HepG2 (cell line): ENCODE measurements around the gene L3MBTL1. TPM values are rescaled to one million over a fixed set of nuclear protein-coding genes. Genes with fewer than 3 reads are reported as not detected.

ENCODE experiments used
- AKAP8 ChIP-seq: sonication (generic); formaldehyde crosslinking; IDR thresholded peaks from 2 replicates; pipeline ENCODE4 v1.5.1; 2020; ENCODE audit warnings: mild to moderate bottlenecking, missing genetic modification reagents
- ATF4 ChIP-seq, 2 experiments: fragments of 450-650 bp in 1 of 2; sonication (generic) in 1 of 2; formaldehyde crosslinking; IDR thresholded peaks; 2 replicates each; pipeline versions ENCODE4 v1.5.0 to v1.8.0; 2020 to 2022; ENCODE audit warnings: mild to moderate bottlenecking in 1 of 2, missing genetic modification reagents in 1 of 2
- CBFB ChIP-seq: sonication (generic); formaldehyde crosslinking; IDR thresholded peaks from 2 replicates; pipeline ENCODE4 v1.4.0; 2020; ENCODE audit warnings: missing genetic modification reagents
- CEBPB ChIP-seq: IDR thresholded peaks from 2 replicates; pipeline ENCODE4 v1.6.1; 2011; ENCODE audit warnings: low read depth, low read length, improper control_type of control experiment, borderline replicate concordance
- HNF1A ChIP-seq, 2 experiments: sonication (generic) in 1 of 2; formaldehyde crosslinking in 1 of 2; IDR thresholded peaks; 2 replicates each; pipeline versions ENCODE4 v1.4.0 to v1.6.1; 2016 to 2020; ENCODE audit warnings: borderline replicate concordance in 1 of 2, low read depth in 1 of 2, mild to moderate bottlenecking in 1 of 2, missing genetic modification reagents in 1 of 2
- HNRNPUL1 ChIP-seq: fragments of 200-400 bp; formaldehyde crosslinking; IDR thresholded peaks from 2 replicates; pipeline ENCODE4 v1.6.1; 2017; ENCODE audit warnings: low read depth, mild to moderate bottlenecking, low read length, moderate library complexity
- HOMEZ ChIP-seq: IDR thresholded peaks from 2 replicates; pipeline ENCODE4 v1.6.1; 2016; ENCODE audit warnings: low read depth
- MAF1 ChIP-seq: sonication (generic); formaldehyde crosslinking; IDR thresholded peaks from 2 replicates; pipeline ENCODE4 v1.5.0; 2020; ENCODE audit warnings: missing genetic modification reagents, borderline replicate concordance
- MEIS2 ChIP-seq: sonication (generic); formaldehyde crosslinking; IDR thresholded peaks from 2 replicates; pipeline ENCODE4 v1.9.0; 2021; ENCODE audit warnings: mild to moderate bottlenecking, missing genetic modification reagents
- NCOR1 ChIP-seq: fragments of 200-600 bp; sonication (generic); IDR thresholded peaks from 2 replicates; pipeline ENCODE4 v1.7.0; 2017; ENCODE audit warnings: antibody characterized with exemption, low read length, borderline replicate concordance
- SETDB1 ChIP-seq: sonication (generic); formaldehyde crosslinking; IDR thresholded peaks from 2 replicates; pipeline ENCODE4 v1.5.1; 2020; ENCODE audit warnings: missing genetic modification reagents, mild to moderate bottlenecking, borderline replicate concordance
- SP140L ChIP-seq: sonication (generic); formaldehyde crosslinking; IDR thresholded peaks from 2 replicates; pipeline ENCODE4 v1.4.0; 2020; ENCODE audit warnings: missing genetic modification reagents, borderline replicate concordance
- U2AF1 ChIP-seq: fragments of 200-400 bp; formaldehyde crosslinking; optimal IDR thresholded peaks from 2 replicates; pipeline ENCODE3; 2017; ENCODE audit warnings: mild to moderate bottlenecking, low read depth, low read length
- ZGPAT ChIP-seq: IDR thresholded peaks from 2 replicates; pipeline ENCODE4 v1.6.1; 2016; ENCODE audit warnings: mild to moderate bottlenecking
- ZNF33B ChIP-seq: sonication (generic); formaldehyde crosslinking; IDR thresholded peaks from 2 replicates; pipeline ENCODE4 v1.5.1; 2020; ENCODE audit warnings: mild to moderate bottlenecking, missing genetic modification reagents
- ZNF570 ChIP-seq: sonication (generic); formaldehyde crosslinking; IDR thresholded peaks from 2 replicates; pipeline ENCODE4 v1.4.0; 2020; ENCODE audit warnings: mild to moderate bottlenecking, missing genetic modification reagents, borderline replicate concordance
- ZNF678 ChIP-seq: sonication (generic); formaldehyde crosslinking; IDR thresholded peaks from 2 replicates; pipeline ENCODE4 v1.4.0; 2020; ENCODE audit warnings: mild to moderate bottlenecking, missing genetic modification reagents
- ZNF740 ChIP-seq: sonication (generic); formaldehyde crosslinking; IDR thresholded peaks from 2 replicates; pipeline ENCODE4 v1.4.0; 2020; ENCODE audit warnings: missing genetic modification reagents
- ZNF850 ChIP-seq: sonication (generic); formaldehyde crosslinking; conservative IDR thresholded peaks from 2 replicates; pipeline ENCODE4 v1.9.0; 2021; ENCODE audit warnings: mild to moderate bottlenecking, missing genetic modification reagents
- ZNF891 ChIP-seq: sonication (generic); formaldehyde crosslinking; IDR thresholded peaks from 2 replicates; pipeline ENCODE4 v1.5.0; 2020; ENCODE audit warnings: mild to moderate bottlenecking, missing genetic modification reagents
- polyA plus RNA-seq, 8 experiments: library from polyadenylated mRNA; depleted of rRNA in 3 of 8; stranded (reverse) in 7 of 8; unstranded in 1 of 8; fragments of >200 nt; fragmentation: Illumina TruSeq in 4 of 8; extraction: Trizol in 4 of 8; gene quantifications; 2 replicates each; pipeline versions ENCODE4 v1.2.1 to v1.2.3, GENCODE V29; 2011 to 2016; ENCODE audit warnings: low read depth in 4 of 8, missing spikeins in 1 of 8, mixed read lengths in 1 of 8; ENCODE audit not compliant: insufficient read depth in 1 of 8
- total RNA-seq, 5 experiments: library from RNA; depleted of rRNA; stranded (reverse); fragments of >200 nt; fragmentation: Illumina TruSeq; extraction: Trizol; gene quantifications; 2 replicates each; pipeline ENCODE4 v1.2.3, GENCODE V29; 2016; ENCODE audit warnings: low read depth in 1 of 5

The L3MBTL1 gene
- total and polyA plus RNA-seq, 2 of the 13 experiments (the other 11 are each of a cell fraction or from before 2014, with no cell fraction given): 9.0 to 17.8 TPM

- no peak for TF ChIP-seq ZNF740
- TF ChIP-seq HNRNPUL1: peak; percentile 98
- TF ChIP-seq SP140L (CRISPR knock-in tag): no peak
- peak; percentile 72; the same call in 1 of the 2 replicates for TF ChIP-seq NCOR1
- no peak for TF ChIP-seq SETDB1 (CRISPR knock-in tag)
- TF ChIP-seq MEIS2 (CRISPR knock-in tag): peak; percentile 98
- TF ChIP-seq HNF1A (IDR thresholded peaks at IDR 0.05; ENCODE audit: low read depth): peak; percentile 99
- TF ChIP-seq HNF1A (CRISPR knock-in tag; IDR thresholded peaks at IDR 0.05; ENCODE audit: borderline replicate concordance): peak; percentile 100
- peak; percentile 69; the same call in 1 of the 2 replicates for TF ChIP-seq HOMEZ (CRISPR knock-in tag)
- no peak for TF ChIP-seq ZNF850 (CRISPR knock-in tag)
- no peak for TF ChIP-seq CEBPB
- no peak for TF ChIP-seq ZNF570 (CRISPR knock-in tag)
- TF ChIP-seq U2AF1: no peak
- TF ChIP-seq ZGPAT: peak; percentile 55
- peak; percentile 18; the same call in 1 of the 2 replicates for TF ChIP-seq CBFB
- TF ChIP-seq AKAP8: no peak; the same call in 1 of the 2 replicates
- peak; percentile 11; the same call in 1 of the 2 replicates for TF ChIP-seq ZNF678 (CRISPR knock-in tag)
- 0 out of 4 replicates have a peak, but pooled peaks of 1 of the 2 experiments have one; percentile 5 for TF ChIP-seq ATF4 (CRISPR knock-in tag; IDR thresholded peaks at IDR 0.05)
- TF ChIP-seq MAF1: no peak; the same call in 1 of the 2 replicates
- no peak for TF ChIP-seq ZNF33B (CRISPR knock-in tag)
- TF ChIP-seq ZNF891 (CRISPR knock-in tag): peak; percentile 92; the same call in 1 of the 2 replicates
Observed at GRCh38 chr20:43558412-43559146, 51.1 kb downstream of the L3MBTL1 start, which contains the start of gene SGK2 (continued).
